ENCODE results near the gene CFAP77. TPM values are rescaled to one million over a fixed set of nuclear protein-coding genes. Genes with fewer than 3 reads are reported as not detected.

Gene CFAP77
- polyA plus RNA-seq, 1 of the 3 experiments (the other 2 are of a cell fraction), result 1.1 TPM

GRCh38 chr9:132584601-132585560, 174.9 kb downstream of the CFAP77 start:
- Histone ChIP-seq H3K27me3 (ENCODE audit: insufficient read depth) (peaks cover 88% of the 10 kb centered on the region), H3K4me3 (ENCODE audit: low read depth in 2 of 2, low read length in 1 of 2) (no peak overlapping the region), H3F3A (replicated peaks; ENCODE audit: insufficient read depth) (no peaks in the 10 kb centered on the region), H4K20me1 (ENCODE audit: insufficient read depth) (peaks cover 51% of the 10 kb centered on the region), H3K27ac (ENCODE audit: low read depth in 2 of 2, low read length in 1 of 2) (no peak overlapping the region), H3K9ac (no peak overlapping the region), H3K79me2 (ENCODE audit: insufficient read depth) (no peaks in the 10 kb centered on the region), H3K9me3 (no peaks in the 10 kb centered on the region), H3K4me2 (no peak overlapping the region), H3K9me2 (no peaks in the 10 kb centered on the region), H3K4me1 (ENCODE audit: control insufficient read depth in 1 of 2, insufficient read depth in 2 of 2, low read depth in 1 of 2, low read length in 1 of 2) (peaks cover 8% of the 10 kb centered on the region in 2 experiments; a peak in 1 of 4 replicates), H3K36me3 (replicated peaks in 1 of 2; ENCODE audit: control insufficient read depth in 1 of 2, insufficient read depth in 2 of 2, low read length in 1 of 2) (no peaks in the 10 kb centered on the region), H2AFZ (ENCODE audit: low read depth) (no peak overlapping the region)
- DNase-seq, result no peak
- 52% methylated on average over 29 of the region's 30 CpGs for WGBS (ENCODE audit: low lambda C conversion rate)
- POLR2A ChIA-PET, result no interaction called here
- TF ChIP-seq, protein P1, sequence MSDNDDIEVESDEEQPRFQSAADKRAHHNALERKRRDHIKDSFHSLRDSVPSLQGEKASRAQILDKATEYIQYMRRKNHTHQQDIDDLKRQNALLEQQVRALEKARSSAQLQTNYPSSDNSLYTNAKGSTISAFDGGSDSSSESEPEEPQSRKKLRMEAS (IDR thresholded peaks at IDR 0.05; ENCODE audit: low read depth), result no peak
- TF ChIP-seq, protein P2, sequence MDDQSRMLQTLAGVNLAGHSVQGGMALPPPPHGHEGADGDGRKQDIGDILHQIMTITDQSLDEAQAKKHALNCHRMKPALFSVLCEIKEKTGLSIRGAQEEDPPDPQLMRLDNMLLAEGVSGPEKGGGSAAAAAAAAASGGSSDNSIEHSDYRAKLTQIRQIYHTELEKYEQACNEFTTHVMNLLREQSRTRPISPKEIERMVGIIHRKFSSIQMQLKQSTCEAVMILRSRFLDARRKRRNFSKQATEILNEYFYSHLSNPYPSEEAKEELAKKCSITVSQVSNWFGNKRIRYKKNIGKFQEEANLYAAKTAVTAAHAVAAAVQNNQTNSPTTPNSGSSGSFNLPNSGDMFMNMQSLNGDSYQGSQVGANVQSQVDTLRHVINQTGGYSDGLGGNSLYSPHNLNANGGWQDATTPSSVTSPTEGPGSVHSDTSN (IDR thresholded peaks at IDR 0.05), result no peak
- TF ChIP-seq, protein P3, sequence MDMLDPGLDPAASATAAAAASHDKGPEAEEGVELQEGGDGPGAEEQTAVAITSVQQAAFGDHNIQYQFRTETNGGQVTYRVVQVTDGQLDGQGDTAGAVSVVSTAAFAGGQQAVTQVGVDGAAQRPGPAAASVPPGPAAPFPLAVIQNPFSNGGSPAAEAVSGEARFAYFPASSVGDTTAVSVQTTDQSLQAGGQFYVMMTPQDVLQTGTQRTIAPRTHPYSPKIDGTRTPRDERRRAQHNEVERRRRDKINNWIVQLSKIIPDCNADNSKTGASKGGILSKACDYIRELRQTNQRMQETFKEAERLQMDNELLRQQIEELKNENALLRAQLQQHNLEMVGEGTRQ (IDR thresholded peaks at IDR 0.05; ENCODE audit: borderline replicate concordance, low read depth, low read length), result no peak
- TF ChIP-seq MXI1 (IDR thresholded peaks at IDR 0.05; ENCODE audit: low read depth, low read length) (no peak), JUND (IDR thresholded peaks at IDR 0.05) (peak; percentile 13; the same call in 1 of the 2 replicates), FOSL2 (IDR thresholded peaks at IDR 0.05; ENCODE audit: borderline replicate concordance, low read depth) (peak; percentile 34; the same call in 1 of the 2 replicates)
- CTCF ChIA-PET, result interaction anchor here (1.2 to 3.1 kb wide), 4 partner anchors 10 to 316 kb away, joined by 3 to 15 read pairs (median 6); no protein-coding TSS in a partner anchor

- H3K36me3 ChIP-seq (replicated peaks in 1 of 2; ENCODE audit: control insufficient read depth in 1 of 2, insufficient read depth in 2 of 2, low read length in 1 of 2), result no peaks in the 10 kb centered on the region
- 34% methylated on average over 28 of the region's 42 CpGs for WGBS (ENCODE audit: low lambda C conversion rate)
- H3K9ac ChIP-seq, result no peak overlapping the region
- no peaks in the 10 kb centered on the region for H3K9me3 ChIP-seq
- H4K20me1 ChIP-seq (ENCODE audit: insufficient read depth), result peaks cover 49% of the 10 kb centered on the region
- CTCF ChIA-PET, result interaction anchor here (0.7 to 3.5 kb wide), 4 partner anchors 11 to 245 kb away, joined by 3 to 20 read pairs (median 4); no protein-coding TSS in a partner anchor
- no peak overlapping the region for H3K4me2 ChIP-seq
- H3K79me2 ChIP-seq (ENCODE audit: insufficient read depth), result no peaks in the 10 kb centered on the region
- no peaks in the 10 kb centered on the region for H3K9me2 ChIP-seq
- no peak overlapping the region for H2AFZ ChIP-seq (ENCODE audit: low read depth)
- peaks cover 85% of the 10 kb centered on the region for H3K27me3 ChIP-seq (ENCODE audit: insufficient read depth)
- no peak overlapping the region for H3K27ac ChIP-seq (ENCODE audit: low read depth in 2 of 2, low read length in 1 of 2)
- H3F3A ChIP-seq (replicated peaks; ENCODE audit: insufficient read depth), result no peaks in the 10 kb centered on the region
- no peak overlapping the region for H3K4me3 ChIP-seq (ENCODE audit: low read depth in 2 of 2, low read length in 1 of 2)
- peak; percentile 65 for DNase-seq
- POLR2A ChIA-PET, result interaction anchor here (0.6 kb wide), 1 partner anchor 231 kb away, joined by 3 read pairs; the partner anchor contains the start of gene SETX
- H3K4me1 ChIP-seq (ENCODE audit: control insufficient read depth in 1 of 2, insufficient read depth in 2 of 2, low read depth in 1 of 2, low read length in 1 of 2), result peaks cover 8% of the 10 kb centered on the region in 2 experiments; a peak in 1 of 4 replicates
- TF ChIP-seq, protein P4, sequence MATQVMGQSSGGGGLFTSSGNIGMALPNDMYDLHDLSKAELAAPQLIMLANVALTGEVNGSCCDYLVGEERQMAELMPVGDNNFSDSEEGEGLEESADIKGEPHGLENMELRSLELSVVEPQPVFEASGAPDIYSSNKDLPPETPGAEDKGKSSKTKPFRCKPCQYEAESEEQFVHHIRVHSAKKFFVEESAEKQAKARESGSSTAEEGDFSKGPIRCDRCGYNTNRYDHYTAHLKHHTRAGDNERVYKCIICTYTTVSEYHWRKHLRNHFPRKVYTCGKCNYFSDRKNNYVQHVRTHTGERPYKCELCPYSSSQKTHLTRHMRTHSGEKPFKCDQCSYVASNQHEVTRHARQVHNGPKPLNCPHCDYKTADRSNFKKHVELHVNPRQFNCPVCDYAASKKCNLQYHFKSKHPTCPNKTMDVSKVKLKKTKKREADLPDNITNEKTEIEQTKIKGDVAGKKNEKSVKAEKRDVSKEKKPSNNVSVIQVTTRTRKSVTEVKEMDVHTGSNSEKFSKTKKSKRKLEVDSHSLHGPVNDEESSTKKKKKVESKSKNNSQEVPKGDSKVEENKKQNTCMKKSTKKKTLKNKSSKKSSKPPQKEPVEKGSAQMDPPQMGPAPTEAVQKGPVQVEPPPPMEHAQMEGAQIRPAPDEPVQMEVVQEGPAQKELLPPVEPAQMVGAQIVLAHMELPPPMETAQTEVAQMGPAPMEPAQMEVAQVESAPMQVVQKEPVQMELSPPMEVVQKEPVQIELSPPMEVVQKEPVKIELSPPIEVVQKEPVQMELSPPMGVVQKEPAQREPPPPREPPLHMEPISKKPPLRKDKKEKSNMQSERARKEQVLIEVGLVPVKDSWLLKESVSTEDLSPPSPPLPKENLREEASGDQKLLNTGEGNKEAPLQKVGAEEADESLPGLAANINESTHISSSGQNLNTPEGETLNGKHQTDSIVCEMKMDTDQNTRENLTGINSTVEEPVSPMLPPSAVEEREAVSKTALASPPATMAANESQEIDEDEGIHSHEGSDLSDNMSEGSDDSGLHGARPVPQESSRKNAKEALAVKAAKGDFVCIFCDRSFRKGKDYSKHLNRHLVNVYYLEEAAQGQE (IDR thresholded peaks at IDR 0.05; ENCODE audit: low read depth, low read length), result no peak
- TF ChIP-seq GATA2 (CRISPR knock-in tag; IDR thresholded peaks at IDR 0.05) (no peak), FOXM1 (IDR thresholded peaks at IDR 0.05; ENCODE audit: low read depth) (no peak), TEAD4 (IDR thresholded peaks at IDR 0.05; ENCODE audit: borderline replicate concordance, insufficient read depth) (no peak), MEF2A (IDR thresholded peaks at IDR 0.05; ENCODE audit: borderline replicate concordance, low read depth) (no peak), RFX5 (IDR thresholded peaks at IDR 0.05; ENCODE audit: low read length) (no peak), YY1 (IDR thresholded peaks at IDR 0.05; ENCODE audit: low read depth) (no peak), MXI1 (IDR thresholded peaks at IDR 0.05; ENCODE audit: low read depth, low read length) (no peak), TAF1 (IDR thresholded peaks at IDR 0.05; ENCODE audit: borderline replicate concordance, low read depth, low read length) (no peak), EP300 (IDR thresholded peaks at IDR 0.05; ENCODE audit: borderline replicate concordance in 1 of 2, low read depth in 1 of 2, low read length in 1 of 2) (no peak), EZH2phosphoT487 (IDR thresholded peaks at IDR 0.05; ENCODE audit: borderline replicate concordance, low read depth) (no peak), TCF12 (IDR thresholded peaks at IDR 0.05) (no peak)
- TF ChIP-seq, protein P1 (IDR thresholded peaks at IDR 0.05; ENCODE audit: low read depth), result no peak
Observed at GRCh38 chr9:132585954-132586829, 176.2 kb downstream of the CFAP77 start.
